ENCODE data around the gene COA3. TPM values are rescaled to one million over a fixed set of nuclear protein-coding genes. Genes with fewer than 3 reads are reported as not detected.
A peak's percentile ranks its signal among the peaks of the same experiment; 100 is the strongest.

Gene COA3
- total RNA-seq, 1 experiment from 2014 or later, result 41.0 TPM

DNA sequence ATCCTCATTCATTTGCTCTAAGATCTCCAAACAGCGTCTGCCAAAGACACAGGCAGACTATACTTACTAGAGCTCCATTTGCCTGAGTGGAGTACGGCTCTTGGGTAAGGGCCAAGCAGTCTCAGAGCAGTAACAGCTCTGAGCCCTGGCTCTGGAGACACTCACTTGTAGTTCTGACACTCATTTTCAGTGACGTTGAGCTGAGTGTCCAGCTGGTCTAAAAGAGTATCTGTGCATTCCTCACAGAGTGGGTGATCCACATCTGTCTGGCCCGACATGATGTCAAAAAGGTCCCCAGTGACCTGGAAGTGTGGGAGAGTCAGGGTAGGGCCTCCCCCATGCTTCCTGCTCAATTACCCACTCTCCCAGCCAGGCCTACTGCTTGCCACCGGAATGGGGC lies 19.9 kb upstream of the COA3 start:
- Mint-ChIP-seq H3K36me3 (ENCODE audit: insufficient read depth, unreplicated experiment) (peaks cover 95% of the 10 kb centered on the region), H3K27ac (ENCODE audit: low read depth, unreplicated experiment) (no peak overlapping the region), H3K4me3 (ENCODE audit: unreplicated experiment) (no peak overlapping the region), H3K9me3 (ENCODE audit: unreplicated experiment) (no peaks in the 10 kb centered on the region), H3K27me3 (ENCODE audit: insufficient read depth, unreplicated experiment) (no peaks in the 10 kb centered on the region), H3K4me1 (ENCODE audit: insufficient read depth, unreplicated experiment) (peaks cover 7% of the 10 kb centered on the region)
- no TSS peak for BruUV-seq (replicated peaks)
- no peak for TF ChIP-seq CTCF (IDR thresholded peaks at IDR 0.05; ENCODE audit: unreplicated experiment)
- intact Hi-C loops (cut with micrococcal nuclease), result no loop called here
- ChIA-PET POLR2A (interaction anchor here (0.7 to 1.8 kb wide), 3 partner anchors 45 to 209 kb away, joined by 3 to 4 read pairs (median 4); partner anchors contain the start of genes RETREG3, TUBG1 and VPS25), CTCF (interaction anchor here (0.6 to 1.3 kb wide), 8 partner anchors 8 to 240 kb away, joined by 3 to 6 read pairs (median 3); partner anchors contain the start of gene PSMC3IP)
- no peak for DNase-seq (ENCODE audit: unreplicated experiment)

DNA sequence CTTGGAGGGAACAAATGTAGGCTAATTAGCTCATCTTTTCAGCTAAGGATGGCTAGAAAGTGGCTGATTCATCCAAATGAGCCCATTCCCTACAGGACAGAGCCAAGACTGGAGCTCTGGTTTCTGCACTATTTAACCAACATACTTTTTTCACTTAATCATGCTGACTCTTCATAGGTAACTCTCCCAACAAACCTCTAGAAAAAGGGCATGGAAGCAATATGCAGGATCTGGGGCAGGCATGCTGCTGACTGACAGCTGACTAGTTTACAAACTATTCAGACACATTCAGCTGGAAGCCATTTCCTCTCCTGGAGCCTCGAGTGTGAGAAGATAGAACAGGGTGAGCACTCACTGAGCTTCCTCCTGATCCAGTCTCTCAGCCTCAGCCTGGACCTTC lies 19.4 kb upstream of the COA3 start:
- TF ChIP-seq CTCF (IDR thresholded peaks at IDR 0.05; ENCODE audit: unreplicated experiment), result no peak

DNA sequence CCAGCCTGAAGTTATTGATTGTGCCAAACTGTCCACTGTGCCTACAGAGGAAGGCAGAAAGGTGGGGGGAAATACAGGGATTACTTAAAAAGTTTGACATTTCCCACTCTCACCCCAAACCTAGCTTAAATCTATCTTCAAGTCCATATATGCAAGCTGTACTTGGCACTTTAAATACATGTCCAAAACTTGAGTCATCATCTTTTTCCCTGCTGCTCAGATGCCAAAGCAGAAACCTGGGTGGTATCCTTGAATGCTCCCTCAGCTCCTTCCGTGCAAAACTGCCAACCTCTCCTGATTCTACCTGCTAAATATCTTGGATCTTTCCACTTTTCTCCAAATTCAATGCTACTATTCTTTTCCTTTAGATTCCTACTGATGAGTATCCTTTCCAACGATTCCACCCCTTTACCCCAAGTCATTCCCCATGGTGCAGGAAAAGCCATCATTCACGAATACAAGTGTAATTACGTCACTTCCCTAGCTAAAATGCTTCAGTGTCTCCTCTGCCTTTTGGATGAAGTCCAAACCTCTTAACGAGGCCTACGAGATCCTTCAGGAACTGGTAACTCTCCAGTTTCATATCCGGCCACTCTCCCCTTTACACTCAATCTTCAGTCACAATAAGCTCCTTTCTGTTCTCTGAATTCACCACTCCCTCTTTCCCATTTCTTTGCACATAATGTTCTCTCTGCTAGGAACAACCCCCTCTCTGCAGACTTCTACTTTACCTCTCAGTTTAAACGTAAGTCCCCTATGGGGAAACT lies 16.3 kb upstream of the COA3 start:
- H3K4me3 Mint-ChIP-seq (ENCODE audit: unreplicated experiment), result no peak overlapping the region

More for the DNA sequence above, 19.4 kb upstream of the COA3 start:
- ChIA-PET POLR2A (interaction anchor here (0.7 to 1.5 kb wide), 2 partner anchors 45 to 135 kb away, joined by 3 to 4 read pairs; partner anchors contain the start of gene VPS25), CTCF (interaction anchor here (0.6 to 1.0 kb wide), 6 partner anchors 7 to 752 kb away, joined by 3 to 6 read pairs (median 4); no protein-coding TSS in a partner anchor)
- intact Hi-C loops (cut with micrococcal nuclease), result no loop called here
- Mint-ChIP-seq H3K27me3 (ENCODE audit: insufficient read depth, unreplicated experiment) (no peaks in the 10 kb centered on the region), H3K4me1 (ENCODE audit: insufficient read depth, unreplicated experiment) (peaks cover 7% of the 10 kb centered on the region), H3K9me3 (ENCODE audit: unreplicated experiment) (no peaks in the 10 kb centered on the region), H3K27ac (ENCODE audit: low read depth, unreplicated experiment) (no peak overlapping the region), H3K36me3 (ENCODE audit: insufficient read depth, unreplicated experiment) (peaks cover 95% of the 10 kb centered on the region), H3K4me3 (ENCODE audit: unreplicated experiment) (no peak overlapping the region)
- DNase-seq (ENCODE audit: unreplicated experiment), result no peak
- no TSS peak for BruUV-seq (replicated peaks)

More for the DNA sequence above, 16.3 kb upstream of the COA3 start:
- CTCF ChIA-PET, result interaction anchor here (0.9 to 3.3 kb wide), 3 partner anchors 9 to 114 kb away, joined by 3 to 14 read pairs (median 4); partner anchors contain the start of gene BECN1
- Mint-ChIP-seq H3K36me3 (ENCODE audit: insufficient read depth, unreplicated experiment) (peaks cover 97% of the 10 kb centered on the region), H3K4me1 (ENCODE audit: insufficient read depth, unreplicated experiment) (peaks cover 7% of the 10 kb centered on the region), H3K27me3 (ENCODE audit: insufficient read depth, unreplicated experiment) (no peaks in the 10 kb centered on the region), H3K27ac (ENCODE audit: low read depth, unreplicated experiment) (no peak overlapping the region), H3K9me3 (ENCODE audit: unreplicated experiment) (no peaks in the 10 kb centered on the region)
- POLR2A ChIA-PET, result interaction anchor here (0.5 to 2.3 kb wide), 3 partner anchors 9 to 28 kb away, joined by 3 to 13 read pairs (median 4); partner anchors contain the start of gene BECN1
- DNase-seq (ENCODE audit: unreplicated experiment), result peak; percentile 56
- no TSS peak for BruUV-seq (replicated peaks)
- intact Hi-C loops (cut with micrococcal nuclease), result no loop called here
- TF ChIP-seq CTCF (IDR thresholded peaks at IDR 0.05; ENCODE audit: unreplicated experiment), result no peak
